ENCODE measurements around the gene RBM4. TPM values are rescaled to one million over a fixed set of nuclear protein-coding genes. Genes with fewer than 3 reads are reported as not detected.

Gene RBM4
- total RNA-seq, 1 experiment from 2014 or later = 94.4 TPM

- no peak for TF ChIP-seq MAX (IDR thresholded peaks at IDR 0.05)
Observed at GRCh38 chr11:66676282-66676919, 37.9 kb downstream of the RBM4 start (continued).

GRCh38 chr11:66676931-66677598, 38.6 kb downstream of the RBM4 start:
- H3K9me3 ChIP-seq (ENCODE audit: control insufficient read depth in 1 of 2, insufficient read depth in 1 of 2, low read depth in 1 of 2, low read length in 2 of 2) = no peaks in the 10 kb centered on the region
- intact Hi-C loops (cut with micrococcal nuclease) = loop anchor here (10.0 kb wide), 1 partner anchor 242 kb away; the partner anchor contains the start of gene MRPL11
- POLR2A ChIA-PET = interaction anchor here (0.7 to 2.1 kb wide), 13 partner anchors 13 to 366 kb away, joined by 3 to 13 read pairs (median 5); partner anchors contain the start of genes ACTN3, DPP3, MRPL11 and PELI3

More at GRCh38 chr11:66676931-66677598, 38.6 kb downstream of the RBM4 start:
- Histone ChIP-seq H3K79me2 (ENCODE audit: insufficient read depth, low read length) (peaks cover 50% of the 10 kb centered on the region), H3K9me2 (ENCODE audit: insufficient read depth) (no peaks in the 10 kb centered on the region), H3K36me3 (ENCODE audit: control insufficient read depth in 1 of 2, insufficient read depth in 2 of 2, low read length in 2 of 2) (peaks cover 8 to 10% of the 10 kb centered on the region in 2 experiments; a peak in 2 of 4 replicates), H3K4me1 (ENCODE audit: control insufficient read depth in 1 of 2, insufficient read depth in 2 of 2, low read length in 2 of 2) (peaks cover 3 to 24% of the 10 kb centered on the region in 2 experiments; a peak in 3 of 4 replicates), H4K20me1 (ENCODE audit: insufficient read depth) (no peaks in the 10 kb centered on the region), H3K4me2 (ENCODE audit: low read length) (peak overlapping the region; percentile 93), H3K27ac (ENCODE audit: low read depth, low read length) (peak overlapping the region; percentile 82), H3K4me3 (replicated peaks in 1 of 2; ENCODE audit: low read depth in 1 of 2, low read length in 2 of 2) (peak overlapping the region; percentile 68 to 70), H3K9ac (ENCODE audit: low read length) (peak overlapping the region; percentile 79), H3K27me3 (ENCODE audit: insufficient read depth, low read length) (no peaks in the 10 kb centered on the region), H2AFZ (ENCODE audit: low read depth, low read length, poor library complexity, severe bottlenecking) (no peak overlapping the region)
- no peak for DNase-seq (ENCODE audit: low read depth, low spot score)
- BruUV-seq (replicated peaks) = no TSS peak
- ATAC-seq = no peak
- TF ChIP-seq ATF3 (IDR thresholded peaks at IDR 0.05) (no peak), CEBPB (IDR thresholded peaks at IDR 0.05; ENCODE audit: low read depth) (no peak), JUND (IDR thresholded peaks at IDR 0.05) (no peak), SP1 (IDR thresholded peaks at IDR 0.05; ENCODE audit: low read depth) (no peak), YY1 (IDR thresholded peaks at IDR 0.05; ENCODE audit: extremely low read depth, insufficient replicate concordance, low read depth, low read length) (no peak), FOSL1 (IDR thresholded peaks at IDR 0.05; ENCODE audit: low read depth) (no peak), SIN3A (IDR thresholded peaks at IDR 0.05; ENCODE audit: low read depth) (no peak), EZH2phosphoT487 (IDR thresholded peaks at IDR 0.05; ENCODE audit: borderline replicate concordance) (no peak), POLR2AphosphoS5 (IDR thresholded peaks at IDR 0.05; ENCODE audit: low read depth, low read length) (no peak), ZFX (IDR thresholded peaks at IDR 0.05) (no peak), CBX3 (IDR thresholded peaks at IDR 0.05; ENCODE audit: low read depth) (no peak), POLR2A (IDR thresholded peaks at IDR 0.05; ENCODE audit: borderline replicate concordance, extremely low read depth, insufficient read depth, insufficient read length) (no peak), ZBTB33 (IDR thresholded peaks at IDR 0.05; ENCODE audit: extremely low read depth, insufficient replicate concordance, low read length) (no peak), MAX (IDR thresholded peaks at IDR 0.05) (no peak), EZH2 (IDR thresholded peaks at IDR 0.05) (no peak), CTCF (IDR thresholded peaks at IDR 0.05 in 2 of 3, conservative IDR thresholded peaks at IDR 0.05 in 1 of 3; ENCODE audit: borderline replicate concordance in 1 of 3, insufficient read depth in 1 of 3, low read depth in 2 of 3, low read length in 2 of 3) (no peak), SRF (IDR thresholded peaks at IDR 0.05; ENCODE audit: low read depth) (no peak)
- RAD21 ChIA-PET (ENCODE audit: low non-redundant PET in 1 of 2, low total read pairs in 2 of 2, uncharacterized antibody in 2 of 2, unreplicated experiment in 2 of 2) = interaction anchor here in 1 of 2 experiments (2.1 kb wide), 1 partner anchor 131 kb away, joined by 11 read pairs; the partner anchor contains the start of gene ZDHHC24
- CTCF ChIA-PET = interaction anchor here (0.9 to 2.5 kb wide), 17 partner anchors 9 to 288 kb away, joined by 3 to 17 read pairs (median 6); partner anchors contain the start of genes DPP3 and MRPL11
